IMR-90 (cell line): ENCODE results near the gene HBZ. TPM values are rescaled to one million over a fixed set of nuclear protein-coding genes. Genes with fewer than 3 reads are reported as not detected.

Source experiments
- ATAC-seq: fragments of 200-7000 bp; cut with Tn5 transposase; 2 replicates; pipeline ENCODE4 v1.9.1; 2020; ENCODE audit warnings: low read depth, mild to moderate bottlenecking, moderate library complexity
- BruUV-seq: library from RNA; stranded (reverse); fragments of 400-500 nt; replicated peaks from 2 replicates; lab custom pipeline; 2021; lab: Mats Ljungman, UMichigan
- CTCF ChIA-PET: fragments of 300-600 bp; formaldehyde crosslinking; extraction: SDS; loops from one replicate; lab custom pipeline; 2021; ENCODE audit warnings: antibody characterized with exemption; lab: Yijun Ruan, JAX
- POLR2A ChIA-PET: fragments of 300-600 bp; sonication (Branson Sonifier 250); formaldehyde crosslinking; loops from one replicate; lab custom pipeline; 2022; ENCODE audit warnings: antibody characterized with exemption; ENCODE audit not compliant: unreplicated experiment; lab: Charles Lee
- DNase-seq: peaks from one replicate; pipeline ENCODE4 v3.0.0; 2013
- H2AFZ ChIP-seq: replicated peaks from 2 replicates; pipeline ENCODE3; 2013; ENCODE audit warnings: low read length, mild to moderate bottlenecking; ENCODE audit not compliant: poor library complexity
- H2AK5ac ChIP-seq: 2 replicates; pipeline ENCODE4 v1.6.1; 2013; ENCODE audit warnings: low read depth, low read length, inconsistent platforms
- H2AK9ac ChIP-seq: replicated peaks from 2 replicates; pipeline ENCODE3; 2013; ENCODE audit warnings: mild to moderate bottlenecking, low read depth, low read length, moderate library complexity; ENCODE audit not compliant: poor library complexity
- H2BK120ac ChIP-seq: 2 replicates; pipeline ENCODE4 v1.6.1; 2013; ENCODE audit warnings: low read depth, low read length, inconsistent platforms
- H2BK15ac ChIP-seq: 3 replicates; pipeline ENCODE4 v1.6.1; 2013; ENCODE audit warnings: low read depth, low read length, inconsistent platforms
- H2BK20ac ChIP-seq: 2 replicates; pipeline ENCODE4 v1.6.1; 2013; ENCODE audit warnings: low read depth, mild to moderate bottlenecking, inconsistent platforms, low read length, moderate library complexity
- H2BK5ac ChIP-seq: 2 replicates; pipeline ENCODE4 v1.6.1; 2013; ENCODE audit warnings: mild to moderate bottlenecking, low read depth, low read length, inconsistent platforms; ENCODE audit not compliant: poor library complexity, severe bottlenecking
- H3K14ac ChIP-seq: replicated peaks from 2 replicates; pipeline ENCODE4 v1.6.1; 2013; ENCODE audit warnings: low read depth, low read length, inconsistent platforms
- H3K18ac ChIP-seq: 2 replicates; pipeline ENCODE4 v1.6.1; 2013; ENCODE audit warnings: low read depth, low read length, control low read depth
- H3K23ac ChIP-seq: 2 replicates; pipeline ENCODE4 v1.6.1; 2013; ENCODE audit warnings: low read depth, low read length, inconsistent platforms
- H3K27ac ChIP-seq: 2 replicates; pipeline ENCODE4 v1.5.1; 2013; ENCODE audit warnings: mild to moderate bottlenecking, control low read depth, low read length; ENCODE audit not compliant: insufficient read depth
- H3K27me3 ChIP-seq: 2 replicates; pipeline ENCODE4 v1.6.1; 2013; ENCODE audit warnings: low read length; ENCODE audit not compliant: control insufficient read depth, insufficient read depth
- H3K36me3 ChIP-seq: 2 replicates; pipeline ENCODE4 v1.6.1; 2013; ENCODE audit warnings: low read length, mixed read lengths; ENCODE audit not compliant: control insufficient read depth, insufficient read depth
- H3K4ac ChIP-seq: 2 replicates; pipeline ENCODE4 v1.6.1; 2013; ENCODE audit warnings: low read depth, low read length, inconsistent platforms
- H3K4me1 ChIP-seq: 2 replicates; pipeline ENCODE4 v1.6.1; 2013; ENCODE audit warnings: low read length, mixed read lengths; ENCODE audit not compliant: control insufficient read depth, insufficient read depth
- H3K4me2 ChIP-seq: 2 replicates; pipeline ENCODE4 v1.6.1; 2013; ENCODE audit warnings: low read depth, mild to moderate bottlenecking, control low read depth, low read length, moderate library complexity
- H3K4me3 ChIP-seq: 2 replicates; pipeline ENCODE4 v1.5.1; 2013; ENCODE audit warnings: low read depth, mild to moderate bottlenecking, control low read depth, low read length, moderate library complexity; ENCODE audit not compliant: insufficient read depth
- H3K56ac ChIP-seq: 2 replicates; pipeline ENCODE4 v1.6.1; 2013; ENCODE audit warnings: low read length, inconsistent platforms; ENCODE audit not compliant: insufficient read depth; ENCODE audit errors: extremely low read depth
- H3K79me1 ChIP-seq, 2 experiments: 2 replicates each; pipeline ENCODE4 v1.6.1; 2013; ENCODE audit warnings: low read length in 2 of 2, inconsistent platforms in 1 of 2, low read depth in 1 of 2
- H3K9ac ChIP-seq: 2 replicates; pipeline ENCODE4 v1.6.1; 2013; ENCODE audit warnings: low read depth, low read length, control low read depth
- H3K9me1 ChIP-seq: 2 replicates; pipeline ENCODE4 v1.6.1; 2013; ENCODE audit warnings: low read length, inconsistent platforms; ENCODE audit not compliant: insufficient read depth
- H3K9me3 ChIP-seq: 2 replicates; pipeline ENCODE4 v1.6.1; 2013; ENCODE audit warnings: low read length; ENCODE audit not compliant: control insufficient read depth, insufficient read depth
- H4K20me1 ChIP-seq: 2 replicates; pipeline ENCODE4 v1.6.1; 2013; ENCODE audit warnings: low read length, inconsistent platforms; ENCODE audit not compliant: insufficient read depth
- H4K5ac ChIP-seq: 2 replicates; pipeline ENCODE4 v1.6.1; 2013; ENCODE audit warnings: mild to moderate bottlenecking, low read depth, low read length, control low read depth
- H4K8ac ChIP-seq, 2 experiments: 2 replicates each; pipeline ENCODE4 v1.6.1; 2013; ENCODE audit warnings: low read depth in 2 of 2, low read length in 2 of 2, control low read depth in 1 of 2, inconsistent platforms in 1 of 2
- H4K91ac ChIP-seq: 2 replicates; pipeline ENCODE4 v1.6.1; 2013; ENCODE audit warnings: low read depth, low read length, inconsistent platforms; ENCODE audit not compliant: insufficient read depth
- CEBPB ChIP-seq: IDR thresholded peaks from 2 replicates; pipeline ENCODE4 v1.6.1; 2012; ENCODE audit warnings: low read depth, low read length, improper control_type of control experiment
- CHD1 ChIP-seq: IDR thresholded peaks from 2 replicates; pipeline ENCODE4 v1.6.1; 2012; ENCODE audit warnings: low read depth, low read length, improper control_type of control experiment
- FOS ChIP-seq: fragments of 150-350 bp; IDR thresholded peaks from 2 replicates; pipeline ENCODE4 v1.6.1; 2016; ENCODE audit warnings: low read depth, low read length
- MXI1 ChIP-seq: IDR thresholded peaks from 2 replicates; pipeline ENCODE4 v1.6.1; 2012; ENCODE audit warnings: low read depth, mild to moderate bottlenecking, low read length, moderate library complexity, borderline replicate concordance
- NFE2L2 ChIP-seq: fragments of 150-350 bp; IDR thresholded peaks from 2 replicates; pipeline ENCODE4 v1.6.1; 2016; ENCODE audit warnings: low read depth, mild to moderate bottlenecking, low read length
- RAD21 ChIP-seq: IDR thresholded peaks from 2 replicates; pipeline ENCODE4 v1.6.1; 2012; ENCODE audit warnings: low read length, improper control_type of control experiment
- RFX5 ChIP-seq: IDR thresholded peaks from 2 replicates; pipeline ENCODE4 v1.8.0; 2012; ENCODE audit warnings: low read depth, mild to moderate bottlenecking, low read length, moderate library complexity
- USF2 ChIP-seq: fragments of 150-350 bp; IDR thresholded peaks from 2 replicates; pipeline ENCODE4 v1.6.1; 2017; ENCODE audit warnings: mild to moderate bottlenecking, antibody characterized with exemption, low read length, low read depth
- WGBS, 2 experiments: methylation state at CpG; one replicate each; pipeline versions ENCODE4 v1.1.5 to v1.1.7; 2013; ENCODE audit warnings: missing lambda C conversion rate in 2 of 2; ENCODE audit not compliant: insufficient read length in 1 of 2; ENCODE audit errors: extremely low coverage in 2 of 2; 5-methylcytosine and 5-hydroxymethylcytosine counted together
- dilution Hi-C: fragments of 300-500 bp; cut with HindIII; formaldehyde crosslinking; loops from one replicate; pipeline ENCODE4 v1.14.3; 2018; ENCODE audit warnings: low sequenced_read_pairs; ENCODE audit not compliant: unreplicated experiment
- in situ Hi-C: fragments of 300-500 bp; cut with MboI; formaldehyde crosslinking; loops from 3 replicates; pipeline ENCODE4 v1.14.3; 2019; ENCODE audit warnings: low sequenced_read_pairs, inconsistent platforms, mixed read lengths
- intact Hi-C: fragments of 100-400 bp; cut with micrococcal nuclease; formaldehyde crosslinking; loops from 2 replicates; pipeline ENCODE4 v1.10.0; 2022
- polyA plus RNA-seq, 3 experiments: library from polyadenylated mRNA; depleted of rRNA; stranded (reverse); fragments of >200 nt; gene quantifications; 2 replicates each; pipeline ENCODE4 v1.2.3, GENCODE V29; 2012; ENCODE audit warnings: low replicate concordance in 1 of 3
- total RNA-seq: library from RNA; depleted of rRNA; stranded (reverse); fragments of >200 nt; gene quantifications from 2 replicates; pipeline ENCODE4 v1.2.3, GENCODE V29; 2012

HBZ gene
- total and polyA plus RNA-seq, 2 of the 4 experiments (the other 2 are of a cell fraction): not detected

GRCh38 chr16:188674-189073 lies 36.2 kb downstream of the HBZ start:
- in situ Hi-C loops: no loop called here
- ChIA-PET CTCF (interaction anchor here (0.7 kb wide), 1 partner anchor 91 kb away, joined by 3 read pairs; no protein-coding TSS in a partner anchor), POLR2A (no interaction called here)
- Histone ChIP-seq H3K27me3 (no peaks in the 10 kb centered on the region), H2AK9ac (no peak overlapping the region), H3K23ac (no peak overlapping the region), H3K4ac (no peak overlapping the region), H3K36me3 (peaks cover 62% of the 10 kb centered on the region), H4K8ac (no peak overlapping the region), H2BK20ac (no peak overlapping the region), H4K5ac (no peak overlapping the region), H2BK5ac (no peak overlapping the region), H3K79me1 (peaks cover 4 to 32% of the 10 kb centered on the region in 2 experiments), H3K4me1 (no peaks in the 10 kb centered on the region), H3K9me1 (no peaks in the 10 kb centered on the region; the same call in 1 of the 2 replicates), H2BK15ac (no peak overlapping the region), H3K4me2 (no peak overlapping the region), H3K4me3 (no peak overlapping the region), H3K56ac (no peak overlapping the region), H3K27ac (no peak overlapping the region), H2AFZ (no peak overlapping the region), H2AK5ac (no peak overlapping the region), H4K20me1 (peaks cover 19% of the 10 kb centered on the region), H4K91ac (no peak overlapping the region), H3K14ac (no peak overlapping the region), H2BK120ac (no peak overlapping the region), H3K9ac (no peak overlapping the region), H3K18ac (no peak overlapping the region), H3K9me3 (no peaks in the 10 kb centered on the region)
- intact Hi-C loops: no loop called here
- dilution Hi-C loops: no loop called here
- DNase-seq (no peak), ATAC-seq (no peak)
- no TSS peak for BruUV-seq
- TF ChIP-seq CHD1 (no peak), FOS (no peak), USF2 (no peak), RFX5 (no peak), CEBPB (no peak), NFE2L2 (no peak), MXI1 (no peak), RAD21 (no peak)
- WGBS, 2 experiments: no CpG with 5 or more reads among the region's 8 CpGs
